Heart left ventricle (tissue), 13 donors: ENCODE results near the gene AP3M1.

ENCODE experiments used
- CTCF ChIP-seq, 12 donors: fragments of 200-600 bp; sonication (generic) in 4 of 12; IDR thresholded peaks; one replicate each; pipeline versions ENCODE4 v1.5.0 to v1.8.0; 2018 to 2022; ENCODE audit warnings: antibody characterized with exemption in 12 of 12, mild to moderate bottlenecking in 5 of 12
- POLR2A ChIP-seq, 2 donors: fragments of 450-650 bp; IDR thresholded peaks; one replicate each; pipeline ENCODE4 v1.6.1; 2017; ENCODE audit warnings: antibody characterized with exemption in 2 of 2, mild to moderate bottlenecking in 2 of 2, moderate library complexity in 2 of 2
- donor health status: ischemic (EF 13 %, LVEDD 7.1; RV severe dilation, severe dysfunction).
- donor health status: DM: no; HTN: yes; CAD: no.
- donor health status: DM: no; HTN: no; CAD: no.
- donor health status: ischemic (EF 25% LVEDD 6.9; RV normal size, moderate dysfunction).
- donor health status: ischemic (EF 25% LVEDD 5.7; RV mildly dilated, moderate dysfunction).
- donor health status: ischemic (EF 35%, LVEDD 5.7; RV mildly dilated, moderate dysfunction).
- donor health status: nonischemic (EF 11% LVEDD 7.7; RV severe dilation, severe dysfunction).
- donor health status: DM: yes; HTN: yes; CAD: no.
- donor health status: PGD.
- donor health status: ischemic (EF 29% LVEDD 5.4; RV normal size, mild dysfunction).
- donor health status: nonischemic (EF 23%, LVEDD 6.1; RV moderate dilation, normal function).

DNA sequence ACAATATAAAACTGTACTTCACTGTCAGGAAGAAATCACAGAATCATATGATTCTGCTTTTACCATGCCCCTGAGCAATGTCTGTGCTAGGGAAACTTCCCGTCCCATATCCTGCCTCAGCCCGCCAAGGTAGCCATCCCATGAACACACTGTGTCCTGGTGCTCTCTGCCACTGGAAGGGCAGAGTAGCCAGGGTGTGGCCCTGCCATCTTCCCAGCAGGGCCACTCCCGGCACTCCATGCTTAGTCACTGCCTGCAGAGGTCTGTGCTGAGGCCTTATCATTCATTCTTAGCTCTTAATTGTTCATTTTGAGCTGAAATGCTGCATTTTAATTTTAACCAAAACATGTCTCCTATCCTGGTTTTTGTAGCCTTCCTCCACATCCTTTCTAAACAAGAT is 31.8 kb downstream of the AP3M1 start:
- no peak for TF ChIP-seq CTCF (IDR thresholded peaks at IDR 0.05)
- TF ChIP-seq POLR2A (IDR thresholded peaks at IDR 0.05): no peak
